ENCODE data around the gene NUDT8.
"Not testable (repeated sequence)": the region's sequence is repeated elsewhere in the genome, so short reads cannot be mapped to it uniquely, and the experiment has no call there.

GRCh38 chr11:67597963-67598362 lies 31.8 kb downstream of the NUDT8 start:
- not testable (repeated sequence) for TF ChIP-seq REST (IDR thresholded peaks at IDR 0.05; ENCODE audit: low read depth, low read length); POLR2AphosphoS5 (IDR thresholded peaks at IDR 0.05; ENCODE audit: low read length); SMAD5 (IDR thresholded peaks at IDR 0.05; ENCODE audit: low read depth); TCF3 (IDR thresholded peaks at IDR 0.05; ENCODE audit: borderline replicate concordance, insufficient read depth, low read depth, low read length); RFX5 (IDR thresholded peaks at IDR 0.05; ENCODE audit: low read depth, low read length); E2F4 (IDR thresholded peaks at IDR 0.05; ENCODE audit: low read depth, low read length)
- TF ChIP-seq, protein P1, sequence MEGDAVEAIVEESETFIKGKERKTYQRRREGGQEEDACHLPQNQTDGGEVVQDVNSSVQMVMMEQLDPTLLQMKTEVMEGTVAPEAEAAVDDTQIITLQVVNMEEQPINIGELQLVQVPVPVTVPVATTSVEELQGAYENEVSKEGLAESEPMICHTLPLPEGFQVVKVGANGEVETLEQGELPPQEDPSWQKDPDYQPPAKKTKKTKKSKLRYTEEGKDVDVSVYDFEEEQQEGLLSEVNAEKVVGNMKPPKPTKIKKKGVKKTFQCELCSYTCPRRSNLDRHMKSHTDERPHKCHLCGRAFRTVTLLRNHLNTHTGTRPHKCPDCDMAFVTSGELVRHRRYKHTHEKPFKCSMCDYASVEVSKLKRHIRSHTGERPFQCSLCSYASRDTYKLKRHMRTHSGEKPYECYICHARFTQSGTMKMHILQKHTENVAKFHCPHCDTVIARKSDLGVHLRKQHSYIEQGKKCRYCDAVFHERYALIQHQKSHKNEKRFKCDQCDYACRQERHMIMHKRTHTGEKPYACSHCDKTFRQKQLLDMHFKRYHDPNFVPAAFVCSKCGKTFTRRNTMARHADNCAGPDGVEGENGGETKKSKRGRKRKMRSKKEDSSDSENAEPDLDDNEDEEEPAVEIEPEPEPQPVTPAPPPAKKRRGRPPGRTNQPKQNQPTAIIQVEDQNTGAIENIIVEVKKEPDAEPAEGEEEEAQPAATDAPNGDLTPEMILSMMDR (IDR thresholded peaks at IDR 0.05 in 2 of 3, conservative IDR thresholded peaks at IDR 0.05 in 1 of 3; ENCODE audit: control insufficient read depth in 2 of 3, extremely low read depth in 1 of 3, insufficient read depth in 1 of 3, low read depth in 3 of 3, low read length in 3 of 3) = not testable (repeated sequence)
- TF ChIP-seq, protein P2, sequence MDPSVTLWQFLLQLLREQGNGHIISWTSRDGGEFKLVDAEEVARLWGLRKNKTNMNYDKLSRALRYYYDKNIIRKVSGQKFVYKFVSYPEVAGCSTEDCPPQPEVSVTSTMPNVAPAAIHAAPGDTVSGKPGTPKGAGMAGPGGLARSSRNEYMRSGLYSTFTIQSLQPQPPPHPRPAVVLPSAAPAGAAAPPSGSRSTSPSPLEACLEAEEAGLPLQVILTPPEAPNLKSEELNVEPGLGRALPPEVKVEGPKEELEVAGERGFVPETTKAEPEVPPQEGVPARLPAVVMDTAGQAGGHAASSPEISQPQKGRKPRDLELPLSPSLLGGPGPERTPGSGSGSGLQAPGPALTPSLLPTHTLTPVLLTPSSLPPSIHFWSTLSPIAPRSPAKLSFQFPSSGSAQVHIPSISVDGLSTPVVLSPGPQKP (IDR thresholded peaks at IDR 0.05; ENCODE audit: low read depth, low read length) = not testable (repeated sequence)
